AG04449 (cell line): ENCODE data around the gene ATR.
"Not testable (repeated sequence)": the region's sequence is repeated elsewhere in the genome, so short reads cannot be mapped to it uniquely, and the experiment has no call there.

ENCODE experiments used
- CTCF ChIA-PET: fragments of 350-600 bp; formaldehyde crosslinking; extraction: SDS; loops from one replicate; lab custom pipeline; 2021; ENCODE audit warnings: antibody characterized with exemption; lab: Yijun Ruan, JAX
- POLR2A ChIA-PET: fragments of 400-600, 350-600 bp; formaldehyde crosslinking; extraction: SDS; loops from one replicate; lab custom pipeline; 2020; ENCODE audit warnings: antibody characterized with exemption, inconsistent platforms; lab: Yijun Ruan, JAX
- DNase-seq: peaks from one replicate; pipeline ENCODE4 v3.0.0-alpha.2; 2010; ENCODE audit warnings: low read depth, low spot score
- H3K4me3 ChIP-seq: 2 replicates; pipeline ENCODE4 v1.5.1; 2011; ENCODE audit warnings: low read depth, mild to moderate bottlenecking, control low read depth, low read length
- CTCF ChIP-seq: IDR thresholded peaks from one replicate; pipeline ENCODE4 v1.5.1; 2011; ENCODE audit warnings: mild to moderate bottlenecking, moderate library complexity, low read length, control low read depth, inconsistent platforms; ENCODE audit not compliant: insufficient read depth; ENCODE audit errors: missing control alignments

The ATR gene

DNA sequence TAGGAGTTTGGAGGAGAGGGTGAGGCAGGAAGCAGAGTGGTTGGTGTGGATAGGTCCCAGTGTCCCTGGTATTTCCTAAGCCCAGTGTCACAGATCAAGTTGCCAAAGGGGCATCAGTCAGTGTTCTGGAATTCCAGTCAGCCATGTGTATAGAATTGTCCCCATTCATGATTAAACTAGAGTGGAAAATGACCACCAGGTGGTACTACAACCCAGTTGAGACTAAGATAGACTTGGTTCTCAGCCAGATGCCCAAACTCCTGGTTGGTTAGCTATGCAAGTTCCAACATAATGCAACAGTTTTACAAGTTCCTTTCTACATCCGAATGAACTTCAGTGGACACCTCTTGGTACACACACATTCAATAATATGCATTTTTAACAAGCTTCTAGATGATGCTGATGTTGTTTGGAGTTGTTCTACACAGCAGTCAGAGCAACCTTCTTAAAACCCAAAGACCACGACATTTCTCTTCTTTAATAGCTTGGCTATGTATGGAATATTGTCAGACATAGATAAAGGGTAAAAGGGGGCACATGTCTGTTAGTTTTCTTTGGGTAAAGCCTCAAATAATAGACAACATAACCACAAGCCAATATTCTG is 8.4 kb upstream of the ATR start:
- peak; percentile 50 for TF ChIP-seq CTCF
- DNase-seq = no peak
- CTCF ChIA-PET = interaction anchor here (0.7 to 7.2 kb wide), 23 partner anchors 8 to 462 kb away, joined by 3 to 75 read pairs (median 4); partner anchors contain the start of genes ATR, PLS1 and U2SURP
- POLR2A ChIA-PET = interaction anchor here (1.0 kb wide), 1 partner anchor 415 kb away, joined by 3 read pairs; the partner anchor contains the start of gene U2SURP
- no peak overlapping the region for H3K4me3 ChIP-seq

DNA sequence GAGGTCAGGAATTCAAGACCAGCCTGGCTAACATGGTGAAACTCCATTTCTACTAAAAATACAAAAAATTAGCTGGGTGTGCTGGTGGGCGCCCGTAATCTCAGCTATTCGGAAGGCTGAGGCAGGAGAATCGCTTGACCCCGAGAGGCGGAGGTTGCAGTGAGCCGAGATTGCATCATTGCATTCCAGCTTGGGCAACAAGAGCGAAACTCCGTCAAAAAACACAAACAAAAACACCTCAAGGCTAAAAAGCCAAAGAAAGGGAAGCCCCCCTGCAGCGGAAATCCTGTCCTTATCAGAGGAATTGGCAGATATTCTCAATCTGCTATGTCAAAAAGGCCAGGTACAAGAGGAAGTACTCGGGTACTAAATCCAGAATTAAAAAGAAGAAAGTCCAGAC is 2.5 kb upstream of the ATR start:
- CTCF ChIA-PET = interaction anchor here (0.7 kb wide), 1 partner anchor 563 kb away, joined by 3 read pairs; no protein-coding TSS in a partner anchor
- H3K4me3 ChIP-seq, POLR2A ChIA-PET, DNase-seq: not testable (repeated sequence)

DNA sequence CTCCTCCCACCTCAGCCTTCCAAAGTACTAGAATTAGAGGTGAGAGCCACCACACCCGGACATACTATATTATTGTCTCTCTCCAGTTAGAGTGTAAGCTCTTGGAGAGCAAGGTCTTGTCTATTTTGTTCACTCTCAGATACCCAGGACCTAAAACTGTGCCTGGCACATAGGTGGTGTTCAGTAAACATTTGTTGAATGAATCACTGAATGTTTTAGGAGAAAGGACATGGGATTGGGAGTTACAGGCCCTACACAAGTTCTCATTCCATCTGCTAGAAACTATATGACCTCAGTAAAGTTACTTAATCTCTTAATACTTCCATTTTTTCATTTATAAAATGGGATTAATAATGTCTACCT is 1.5 kb upstream of the ATR start:
- CTCF ChIA-PET = interaction anchor here (1.1 to 2.1 kb wide), 2 partner anchors 13 to 415 kb away, joined by 3 to 7 read pairs; no protein-coding TSS in a partner anchor

DNA sequence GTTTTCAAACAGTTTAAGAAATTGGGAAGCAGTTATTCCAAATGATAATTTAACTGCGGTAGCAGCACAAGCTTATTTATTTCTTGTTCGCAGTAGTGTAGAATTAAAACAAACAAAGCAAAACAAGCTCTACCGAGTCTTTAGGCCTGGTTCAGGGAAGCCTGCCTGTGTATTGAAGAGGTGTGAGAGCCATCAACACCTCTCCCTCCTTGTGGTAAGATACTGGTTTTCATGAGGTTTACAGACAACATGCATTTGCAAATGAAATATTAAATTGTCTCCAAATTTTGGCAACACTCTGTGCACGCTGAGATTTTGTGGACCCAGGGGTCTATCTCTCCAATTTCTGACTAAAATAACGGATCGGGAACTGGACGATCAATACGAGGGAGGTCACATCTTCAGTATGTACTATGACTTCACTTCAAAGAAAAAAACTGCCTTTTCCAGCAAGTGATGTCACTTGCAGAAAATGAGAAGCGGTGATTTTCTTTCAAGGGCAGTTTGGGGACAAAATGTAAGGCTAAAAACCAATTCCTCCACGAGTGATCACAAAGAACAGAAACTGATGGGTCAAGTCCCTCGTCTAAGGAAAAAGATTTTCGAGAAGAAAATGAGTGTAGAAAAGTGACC is 721 bp downstream of the ATR start:
- CTCF ChIA-PET = interaction anchor here (0.7 to 2.1 kb wide), 8 partner anchors 7 to 438 kb away, joined by 3 to 7 read pairs (median 4); no protein-coding TSS in a partner anchor
- POLR2A ChIA-PET = interaction anchor here (1.0 to 1.4 kb wide), 3 partner anchors 16 to 20 kb away, joined by 3 to 4 read pairs (median 4); no protein-coding TSS in a partner anchor
- peak overlapping the region; percentile 99 for H3K4me3 ChIP-seq
- no peak for TF ChIP-seq CTCF
- no peak for DNase-seq

More for the DNA sequence above, 1.5 kb upstream of the ATR start:
- H3K4me3 ChIP-seq = no peak overlapping the region
- no peak for DNase-seq
- no peak for TF ChIP-seq CTCF
- POLR2A ChIA-PET = no interaction called here

- DNase-seq = no peak
- H3K4me3 ChIP-seq = no peak overlapping the region
- POLR2A ChIA-PET = no interaction called here
- no peak for TF ChIP-seq CTCF
- CTCF ChIA-PET = interaction anchor here (1.1 to 1.3 kb wide), 3 partner anchors 8 to 12 kb away, joined by 3 to 7 read pairs (median 4); no protein-coding TSS in a partner anchor
Measured at GRCh38 chr3:142576792-142577191, 1.7 kb downstream of the ATR start.

- CTCF ChIA-PET = no interaction called here
- no peak for DNase-seq
- no peak overlapping the region for H3K4me3 ChIP-seq
- TF ChIP-seq CTCF = no peak
- POLR2A ChIA-PET = no interaction called here
Measured at GRCh38 chr3:142574665-142575064, 3.9 kb downstream of the ATR start.

DNA sequence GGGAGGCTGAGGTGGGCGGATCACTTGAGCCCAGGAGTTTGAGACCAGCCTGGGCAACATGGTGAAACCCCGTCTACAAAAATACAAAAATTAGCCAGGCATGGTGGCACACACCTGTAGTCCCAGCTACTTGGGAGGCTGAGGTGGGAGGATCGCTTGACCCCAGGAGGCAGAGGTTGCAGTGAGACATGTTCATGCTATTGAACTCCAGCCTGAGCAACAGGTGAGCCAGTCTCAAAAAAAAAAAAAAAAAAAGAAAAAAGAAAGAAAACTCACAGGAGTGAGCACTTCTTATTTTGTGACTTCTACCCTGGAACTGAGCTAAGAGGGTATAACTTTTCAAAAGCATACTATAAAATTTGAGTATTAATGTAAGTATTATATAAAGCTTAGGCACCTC is 4.3 kb downstream of the ATR start:
- DNase-seq, H3K4me3 ChIP-seq, CTCF ChIA-PET, POLR2A ChIA-PET: not testable (repeated sequence)

DNA sequence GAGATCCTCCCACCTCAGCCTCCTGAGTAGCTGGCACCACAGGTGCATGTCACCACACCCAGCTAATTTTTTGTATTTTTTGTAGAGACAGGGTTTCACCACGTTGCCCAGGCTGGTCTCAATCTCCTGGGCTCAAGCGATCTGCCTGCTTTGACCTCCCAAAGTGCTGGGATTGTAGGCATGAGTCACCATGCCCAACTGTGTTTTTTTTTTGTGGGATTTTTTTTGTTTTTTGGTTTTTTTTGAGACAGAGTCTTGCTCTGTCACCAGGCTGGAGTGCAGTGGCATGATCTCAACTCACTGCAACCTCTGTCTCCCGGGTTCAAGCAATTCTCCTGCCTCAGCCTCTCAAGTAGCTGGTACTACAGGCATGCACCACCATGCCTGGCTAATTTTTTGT is 9.1 kb downstream of the ATR start:
- POLR2A ChIA-PET, H3K4me3 ChIP-seq, CTCF ChIA-PET, DNase-seq: not testable (repeated sequence)
